ENCODE results near the gene MKRN2OS.

- TF ChIP-seq REST (IDR thresholded peaks at IDR 0.05; ENCODE audit: low read depth) (no peak), EGR1 (IDR thresholded peaks at IDR 0.05) (no peak), NFIC (IDR thresholded peaks at IDR 0.05) (no peak), CREB1 (IDR thresholded peaks at IDR 0.05; ENCODE audit: low read depth) (no peak), CEBPB (IDR thresholded peaks at IDR 0.05) (no peak), USF1 (IDR thresholded peaks at IDR 0.05) (no peak), EP300 (IDR thresholded peaks at IDR 0.05; ENCODE audit: borderline replicate concordance) (no peak), RAD21 (IDR thresholded peaks at IDR 0.05; ENCODE audit: low read depth) (no peak), TAF1 (IDR thresholded peaks at IDR 0.05; ENCODE audit: low read depth) (no peak), FOXM1 (IDR thresholded peaks at IDR 0.05; ENCODE audit: borderline replicate concordance, low read depth) (no peak), TCF12 (IDR thresholded peaks at IDR 0.05; ENCODE audit: low read depth) (no peak), TEAD4 (IDR thresholded peaks at IDR 0.05) (no peak), ZBTB7A (IDR thresholded peaks at IDR 0.05; ENCODE audit: low read depth) (no peak)
- TF ChIP-seq, protein P1, sequence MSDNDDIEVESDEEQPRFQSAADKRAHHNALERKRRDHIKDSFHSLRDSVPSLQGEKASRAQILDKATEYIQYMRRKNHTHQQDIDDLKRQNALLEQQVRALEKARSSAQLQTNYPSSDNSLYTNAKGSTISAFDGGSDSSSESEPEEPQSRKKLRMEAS (IDR thresholded peaks at IDR 0.05): no peak
Measured at GRCh38 chr3:12591456-12591855, 46.2 kb upstream of the MKRN2OS start.

Data from Ishikawa (cell line).